NCI-H2227 (cell line): ENCODE results near the gene ETV2.
"Not testable (repeated sequence)": the region's sequence is repeated elsewhere in the genome, so short reads cannot be mapped to it uniquely, and the experiment has no call there.

Experiments used
- DNase-seq: peaks from one replicate; lab custom pipeline; 2025; ENCODE audit not compliant: unreplicated experiment; lab: John Stamatoyannopoulos, UW

The ETV2 gene

GRCh38 chr19:35628264-35628564, 13.3 kb upstream of the ETV2 start:
- no peak for DNase-seq

GRCh38 chr19:35628565-35629331, 12.8 kb upstream of the ETV2 start, which contains the start of gene RBM42:
TSS of gene RBM42 (plus strand) at chr19:35629036. CDS start at chr19:35629154, 118 bp downstream.
- DNase-seq: peak; percentile 100

- DNase-seq: no peak
Measured at GRCh38 chr19:35629332-35629633, 12.3 kb upstream of the ETV2 start.

GRCh38 chr19:35633727-35634440, 7.7 kb upstream of the ETV2 start:
- no peak for DNase-seq

- DNase-seq: no peak
Measured at GRCh38 chr19:35636651-35637050, 4.9 kb upstream of the ETV2 start.

GRCh38 chr19:35637165-35637564, 4.4 kb upstream of the ETV2 start:
- no peak for DNase-seq

GRCh38 chr19:35639321-35639639, 2.3 kb upstream of the ETV2 start:
- no peak for DNase-seq

GRCh38 chr19:35639863-35640262, 1.7 kb upstream of the ETV2 start:
- DNase-seq: no peak

- peak; percentile 73 for DNase-seq
Measured at GRCh38 chr19:35642312-35642711, 767 bp downstream of the ETV2 start.

GRCh38 chr19:35642798-35643254, 1.3 kb downstream of the ETV2 start:
- no peak for DNase-seq

- peak; percentile 100 for DNase-seq
Measured at GRCh38 chr19:35643255-35644205, 2.0 kb downstream of the ETV2 start.

GRCh38 chr19:35644206-35644986, 2.9 kb downstream of the ETV2 start:
- peak; percentile 100 for DNase-seq

GRCh38 chr19:35644987-35645679, 3.6 kb downstream of the ETV2 start:
- DNase-seq: peak; percentile 97

- DNase-seq: no peak
Measured at GRCh38 chr19:35645680-35646511, 4.4 kb downstream of the ETV2 start.

GRCh38 chr19:35648017-35648961, 6.7 kb downstream of the ETV2 start, which contains the start of gene COX6B1:
TSS of gene COX6B1 (plus strand) at chr19:35648323. CDS start at chr19:35651244, 2,921 bp downstream.
- peak; percentile 100 for DNase-seq

- DNase-seq: no peak
Measured at GRCh38 chr19:35650581-35650980, 9.0 kb downstream of the ETV2 start.

GRCh38 chr19:35654828-35655227, 13.3 kb downstream of the ETV2 start:
- not testable (repeated sequence) for DNase-seq

GRCh38 chr19:35655600-35655999, 14.1 kb downstream of the ETV2 start:
- no peak for DNase-seq
